Muscle of leg (tissue), 11 donors: ENCODE measurements around the gene RPS29. TPM values are rescaled to one million over a fixed set of nuclear protein-coding genes. Genes with fewer than 3 reads are reported as not detected.

ENCODE experiments used
- DNase-seq: peaks from one replicate; pipeline ENCODE4 v3.0.0; 2013
- H3K27ac ChIP-seq: one replicate; pipeline ENCODE4 v1.5.1; 2013; ENCODE audit warnings: mild to moderate bottlenecking, low read length, control low read depth
- H3K27me3 ChIP-seq: one replicate; pipeline ENCODE4 v1.6.1; 2013; ENCODE audit warnings: low read length; ENCODE audit not compliant: control insufficient read depth, insufficient read depth
- H3K36me3 ChIP-seq: one replicate; pipeline ENCODE4 v1.6.1; 2013; ENCODE audit warnings: low read length; ENCODE audit not compliant: control insufficient read depth, insufficient read depth
- H3K4me1 ChIP-seq: one replicate; pipeline ENCODE4 v1.6.1; 2013; ENCODE audit warnings: low read length; ENCODE audit not compliant: control insufficient read depth, insufficient read depth
- H3K4me3 ChIP-seq: one replicate; pipeline ENCODE4 v1.5.1; 2013; ENCODE audit warnings: low read length, control low read depth
- H3K9me3 ChIP-seq: replicated peaks from 2 replicates; pipeline ENCODE4 v1.6.1; 2013; ENCODE audit warnings: low read depth, low read length; ENCODE audit not compliant: control insufficient read depth
- WGBS: methylation state at CpG from one replicate; pipeline ENCODE4 v1.1.5; 2013; ENCODE audit warnings: missing lambda C conversion rate; ENCODE audit not compliant: insufficient coverage; 5-methylcytosine and 5-hydroxymethylcytosine counted together
- polyA plus RNA-seq, 8 donors: library from polyadenylated mRNA; unstranded; fragments of 120-200 nt; gene quantifications; one replicate each; pipeline versions ENCODE4 v1.2.1 to v1.2.3, GENCODE V29; 2013; ENCODE audit warnings: inconsistent platforms in 1 of 8, low replicate concordance in 1 of 8; ENCODE audit not compliant: insufficient read length in 8 of 8, insufficient read depth in 1 of 8
- total RNA-seq: library from RNA; stranded (reverse); fragments of 120-200 nt; gene quantifications from one replicate; pipeline ENCODE4 v1.2.4, GENCODE V29; 2013

Gene RPS29
- total and polyA plus RNA-seq, 9 donors: 1,855 to 5,655 (median 2,207) TPM

DNA sequence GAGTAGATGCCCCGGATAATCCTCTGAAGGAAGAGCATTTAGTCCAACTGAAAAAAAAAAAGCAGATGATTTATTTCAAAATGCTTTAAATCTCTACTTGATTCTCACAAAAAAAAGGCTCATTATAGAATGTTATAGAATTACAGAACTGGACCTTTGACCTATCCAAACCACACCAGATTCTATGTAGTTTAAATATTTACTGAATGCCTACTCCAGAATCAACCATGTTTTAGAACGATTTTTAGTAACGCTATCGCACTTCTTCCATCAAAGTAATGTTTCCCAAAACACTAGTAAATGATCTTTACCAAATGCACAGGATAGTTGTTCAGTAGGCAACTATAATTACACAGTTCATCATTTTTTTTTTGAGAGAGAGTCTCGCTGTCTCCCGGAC, 2.6 kb downstream of the RPS29 start:
- Histone ChIP-seq H3K9me3 (no peaks in the 10 kb centered on the region), H3K4me3 (no peak overlapping the region), H3K27ac (no peak overlapping the region), H3K27me3 (no peaks in the 10 kb centered on the region), H3K36me3 (peaks cover 18% of the 10 kb centered on the region), H3K4me1 (peaks cover 13% of the 10 kb centered on the region)
- WGBS: 88% methylated on average over 2 of the region's 6 CpGs
- DNase-seq: no peak

- Histone ChIP-seq H3K4me1 (peaks cover 13% of the 10 kb centered on the region), H3K9me3 (no peaks in the 10 kb centered on the region), H3K27me3 (no peaks in the 10 kb centered on the region), H3K4me3 (no peak overlapping the region), H3K27ac (no peak overlapping the region), H3K36me3 (peaks cover 21% of the 10 kb centered on the region)
- no peak for DNase-seq
- WGBS: 85% methylated on average over 3 of the region's 4 CpGs
These were observed 3.8 kb downstream of the RPS29 start for GRCh38 chr14:49582113-49582977.

GRCh38 chr14:49581209-49582112, 4.7 kb downstream of the RPS29 start:
- Histone ChIP-seq H3K36me3 (peaks cover 29% of the 10 kb centered on the region), H3K4me3 (no peak overlapping the region), H3K27me3 (no peaks in the 10 kb centered on the region), H3K27ac (no peak overlapping the region), H3K9me3 (no peaks in the 10 kb centered on the region), H3K4me1 (peaks cover 13% of the 10 kb centered on the region)
- WGBS: 79% methylated on average over 7 of the region's 9 CpGs
- DNase-seq: no peak

DNA sequence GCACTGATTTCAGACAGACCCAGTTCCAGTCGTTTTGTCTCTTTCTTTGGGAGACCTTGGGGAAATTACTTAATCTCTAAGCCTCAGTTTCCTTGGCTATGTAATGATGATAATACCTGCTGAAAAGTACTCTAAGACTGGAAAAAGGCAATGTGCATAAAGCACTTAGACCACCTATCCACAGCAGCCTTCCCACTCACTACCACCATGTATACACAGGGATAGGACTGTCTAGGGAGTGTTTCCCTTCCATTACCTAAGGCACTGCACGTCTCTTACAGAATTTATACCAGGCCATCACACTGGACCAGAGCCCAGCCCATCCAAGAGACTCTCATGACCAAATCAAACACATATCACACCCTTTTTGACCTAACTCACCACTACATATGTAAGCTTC, 6.3 kb downstream of the RPS29 start:
- 75% methylated on average over 1 of the region's 2 CpGs for WGBS
- H3K9me3 ChIP-seq: no peaks in the 10 kb centered on the region
- H3K4me3 ChIP-seq: no peak overlapping the region
- peaks cover 8% of the 10 kb centered on the region for H3K4me1 ChIP-seq
- H3K27ac ChIP-seq: no peak overlapping the region
- no peaks in the 10 kb centered on the region for H3K27me3 ChIP-seq
- DNase-seq: no peak
- peaks cover 38% of the 10 kb centered on the region for H3K36me3 ChIP-seq

DNA sequence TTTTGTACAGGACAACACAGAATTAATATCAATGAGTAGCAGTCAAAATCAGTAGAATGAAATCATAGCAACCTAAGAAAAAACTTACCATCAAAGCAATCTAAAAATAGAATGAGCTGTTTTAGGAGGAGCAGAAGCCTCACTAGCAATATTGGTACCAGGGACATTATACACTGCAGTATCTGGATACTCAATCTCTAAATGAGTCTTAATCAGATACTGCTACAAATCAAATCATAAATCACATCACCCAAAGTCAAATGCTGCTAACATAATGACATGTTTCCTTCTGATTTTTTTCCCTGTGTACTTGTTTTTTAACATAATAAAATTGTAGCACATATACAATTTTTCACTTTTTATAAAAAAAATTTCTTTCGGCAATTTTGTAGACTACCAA, 8.0 kb downstream of the RPS29 start:
- Histone ChIP-seq H3K9me3 (no peaks in the 10 kb centered on the region), H3K27ac (no peak overlapping the region), H3K4me3 (no peak overlapping the region), H3K36me3 (peaks cover 32% of the 10 kb centered on the region), H3K4me1 (no peaks in the 10 kb centered on the region), H3K27me3 (no peaks in the 10 kb centered on the region)
- no CpG with 5 or more reads among the region's 1 CpG for WGBS
- no peak for DNase-seq

DNA sequence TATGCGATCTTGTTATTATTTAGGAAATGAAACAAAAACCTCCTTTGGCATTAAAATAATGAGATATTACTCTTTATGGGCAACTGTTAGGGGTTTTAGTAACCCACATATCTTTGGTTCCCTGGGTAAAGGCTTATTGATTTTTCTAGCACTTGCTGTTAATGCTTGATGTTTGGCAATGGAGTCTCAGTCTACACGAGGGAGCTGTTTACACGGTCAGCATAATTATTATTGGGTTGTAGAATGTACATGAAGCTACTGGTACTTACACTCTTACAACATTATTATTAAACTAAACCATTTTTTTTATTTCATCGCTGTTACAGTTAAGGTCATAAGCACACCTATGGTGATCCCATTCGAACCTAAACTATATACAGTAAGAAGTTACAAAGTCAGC, 12.1 kb downstream of the RPS29 start:
- H3K4me3 ChIP-seq: no peak overlapping the region
- H3K27ac ChIP-seq: no peak overlapping the region
- DNase-seq: no peak
- no CpG with 5 or more reads among the region's 5 CpGs for WGBS
- H3K27me3 ChIP-seq: no peaks in the 10 kb centered on the region
- no peaks in the 10 kb centered on the region for H3K9me3 ChIP-seq
- peaks cover 25% of the 10 kb centered on the region for H3K36me3 ChIP-seq
- no peaks in the 10 kb centered on the region for H3K4me1 ChIP-seq

GRCh38 chr14:49569281-49569680, 16.9 kb downstream of the RPS29 start:
- Histone ChIP-seq H3K4me3 (no peak overlapping the region), H3K27me3 (no peaks in the 10 kb centered on the region), H3K36me3 (no peaks in the 10 kb centered on the region), H3K4me1 (no peaks in the 10 kb centered on the region), H3K27ac (no peak overlapping the region), H3K9me3 (no peaks in the 10 kb centered on the region)
- DNase-seq: no peak
- no CpG with 5 or more reads among the region's 3 CpGs for WGBS

DNA sequence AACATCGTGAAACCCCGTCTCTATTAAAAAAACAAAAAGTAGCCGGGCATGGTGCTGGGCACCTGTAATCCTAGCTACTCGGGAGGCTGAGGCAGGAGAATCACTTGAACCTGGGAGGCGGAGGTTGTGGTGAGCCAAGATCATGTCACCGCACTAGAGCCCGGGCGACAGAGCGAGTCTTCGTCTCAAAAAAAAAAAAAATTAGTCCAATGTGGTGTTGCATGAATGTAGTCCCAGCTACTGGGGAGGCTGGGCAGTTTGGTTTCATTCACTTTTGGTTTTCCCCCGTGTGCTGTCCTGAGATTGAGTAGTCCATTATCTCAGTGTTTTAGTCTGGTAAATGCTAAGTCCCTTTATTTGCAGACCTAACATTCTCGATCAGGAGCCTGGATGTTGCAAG, 19.5 kb downstream of the RPS29 start:
- no peaks in the 10 kb centered on the region for H3K36me3 ChIP-seq
- DNase-seq: no peak
- no peak overlapping the region for H3K4me3 ChIP-seq
- H3K9me3 ChIP-seq: no peaks in the 10 kb centered on the region
- no peaks in the 10 kb centered on the region for H3K27me3 ChIP-seq
- no peak overlapping the region for H3K27ac ChIP-seq
- H3K4me1 ChIP-seq: no peaks in the 10 kb centered on the region
- 95% methylated on average over 11 of the region's 12 CpGs for WGBS

- DNase-seq: no peak
- H3K27me3 ChIP-seq: no peaks in the 10 kb centered on the region
- 80% methylated on average over 1 of the region's 6 CpGs for whole genome bisulfite sequencing
These were observed 26.0 kb downstream of the RPS29 start for GRCh38 chr14:49559979-49560768.

DNA sequence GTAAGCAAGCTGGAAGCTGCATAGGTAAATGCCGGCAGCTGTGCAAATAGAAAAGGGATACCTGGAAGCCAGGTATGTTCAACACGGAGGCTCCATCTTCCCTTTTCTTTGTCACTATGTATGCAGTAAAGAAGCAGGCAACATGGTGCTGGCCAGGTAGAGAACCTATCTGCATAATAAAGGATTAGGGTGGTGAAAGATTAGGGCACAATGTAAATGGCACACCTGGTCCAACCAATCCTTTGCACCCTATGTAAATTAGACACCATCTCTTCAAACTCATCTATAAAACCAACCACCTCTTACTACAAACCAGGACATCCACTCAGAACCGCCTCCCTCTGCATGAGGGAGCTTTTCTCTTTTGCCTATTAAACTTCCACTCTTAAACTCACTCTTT, 32.3 kb downstream of the RPS29 start:
- Histone ChIP-seq H3K4me1 (no peaks in the 10 kb centered on the region), H3K9me3 (no peaks in the 10 kb centered on the region), H3K4me3 (no peak overlapping the region), H3K36me3 (no peaks in the 10 kb centered on the region), H3K27me3 (no peaks in the 10 kb centered on the region), H3K27ac (no peak overlapping the region)
- DNase-seq: no peak
- WGBS: 100% methylated on average over 2 of the region's 3 CpGs

More at GRCh38 chr14:49559979-49560768, 26.0 kb downstream of the RPS29 start:
- Histone ChIP-seq H3K36me3 (no peaks in the 10 kb centered on the region), H3K9me3 (no peaks in the 10 kb centered on the region), H3K4me3 (no peak overlapping the region), H3K4me1 (no peaks in the 10 kb centered on the region), H3K27ac (no peak overlapping the region)
